Fibroblast of skin of abdomen (primary cell): Measurements from ENCODE around the gene PEX6.
"Not testable (repeated sequence)": the region's sequence is repeated elsewhere in the genome, so short reads cannot be mapped to it uniquely, and the experiment has no call there.

Source experiments
- DNase-seq: peaks from one replicate; pipeline ENCODE4 v3.0.0-alpha.2; 2013

The PEX6 gene

GRCh38 chr6:42963179-42963854 lies 15.7 kb downstream of the PEX6 start:
- DNase-seq, result no peak

DNA sequence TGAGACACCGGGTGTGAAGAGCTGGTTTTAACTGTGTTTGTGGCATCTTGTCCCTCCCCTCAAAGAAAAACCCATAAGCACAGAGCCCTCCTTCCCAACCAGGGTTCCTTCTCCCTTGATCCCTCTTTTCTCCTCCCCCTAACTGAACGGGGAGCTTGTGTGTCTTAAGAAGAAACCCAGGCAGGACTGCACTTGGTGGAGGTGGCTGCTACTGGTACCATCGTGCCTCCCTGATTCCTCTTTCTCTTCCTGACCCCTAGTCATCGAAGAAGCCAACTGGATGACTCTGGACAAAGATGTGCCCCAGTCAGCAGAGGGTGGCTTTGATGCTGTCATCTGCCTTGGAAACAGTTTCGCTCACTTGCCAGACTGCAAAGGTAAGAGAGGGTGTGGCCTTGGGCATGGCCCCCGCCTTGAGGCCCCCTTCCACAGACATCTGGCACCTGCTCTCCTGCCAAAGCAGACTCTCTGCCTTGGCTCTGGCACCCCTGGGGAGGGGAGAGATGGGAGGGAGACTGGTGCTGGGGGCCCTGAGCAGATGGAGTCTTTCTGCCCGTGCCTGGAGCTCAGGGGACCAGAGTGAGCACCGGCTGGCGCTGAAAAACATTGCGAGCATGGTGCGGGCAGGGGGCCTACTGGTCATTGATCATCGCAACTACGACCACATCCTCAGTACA lies 16.3 kb downstream of the PEX6 start:
- no peak for DNase-seq

GRCh38 chr6:42962096-42962495 lies 16.9 kb downstream of the PEX6 start:
- no peak for DNase-seq

GRCh38 chr6:42961020-42961470 lies 17.9 kb downstream of the PEX6 start:
- no peak for DNase-seq

DNA sequence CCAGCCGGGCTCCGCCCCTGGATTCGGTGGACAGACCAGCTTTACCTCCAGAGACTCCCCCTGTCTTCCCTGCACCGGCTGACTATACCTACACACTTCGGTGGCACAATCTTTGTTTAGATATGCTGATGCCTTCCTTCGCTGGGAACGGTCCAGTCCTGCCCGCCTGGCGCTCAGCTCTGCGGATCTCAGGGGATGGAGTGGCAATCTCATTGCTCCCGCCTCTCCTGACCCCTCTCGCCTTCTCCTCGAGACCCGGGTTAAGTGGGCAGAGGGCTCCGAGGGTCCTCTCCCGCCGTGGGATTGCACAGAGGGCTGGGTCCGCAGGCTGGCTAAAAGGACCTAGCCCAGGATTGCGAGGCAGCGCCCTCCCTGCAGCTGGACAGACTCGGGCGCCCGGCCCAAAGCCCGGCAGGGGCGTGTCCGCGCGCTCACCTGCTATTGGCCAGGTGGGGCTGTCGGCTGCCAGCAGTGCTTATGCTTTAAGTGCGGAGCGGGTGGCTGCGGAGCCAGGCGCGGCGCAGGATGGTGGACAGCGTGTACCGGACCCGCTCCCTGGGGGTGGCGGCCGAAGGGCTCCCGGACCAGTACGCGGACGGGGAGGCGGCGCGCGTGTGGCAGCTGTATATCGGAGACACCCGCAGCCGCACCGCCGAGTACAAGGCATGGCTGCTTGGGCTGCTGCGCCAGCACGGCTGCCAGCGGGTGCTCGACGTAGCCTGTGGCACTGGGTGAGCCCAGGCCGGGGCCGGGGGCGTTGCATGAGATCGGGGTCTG lies 18.6 kb downstream of the PEX6 start, which contains the start of gene GNMT:
TSS of gene GNMT (plus strand) at position 512 of the 777 bp plus-strand sequence. CDS start at position 526, 14 bp downstream.
- no peak for DNase-seq

DNA sequence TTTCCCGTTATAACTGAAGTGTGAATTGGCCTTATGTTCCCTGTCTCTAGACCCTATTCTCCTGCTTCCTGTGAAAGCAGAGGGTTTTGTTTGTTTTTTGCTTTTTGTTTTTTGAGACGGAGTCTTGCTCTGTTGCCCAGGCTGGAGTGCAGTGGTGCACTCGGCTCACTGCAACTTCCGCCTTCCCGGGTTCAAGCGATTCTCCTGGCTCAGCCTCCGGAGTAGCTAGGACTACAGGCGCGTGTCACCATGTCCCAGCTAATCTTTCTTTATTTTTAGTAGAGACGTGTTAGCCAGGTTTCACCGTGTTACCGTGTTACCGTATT lies 19.1 kb downstream of the PEX6 start:
- DNase-seq, result no peak

DNA sequence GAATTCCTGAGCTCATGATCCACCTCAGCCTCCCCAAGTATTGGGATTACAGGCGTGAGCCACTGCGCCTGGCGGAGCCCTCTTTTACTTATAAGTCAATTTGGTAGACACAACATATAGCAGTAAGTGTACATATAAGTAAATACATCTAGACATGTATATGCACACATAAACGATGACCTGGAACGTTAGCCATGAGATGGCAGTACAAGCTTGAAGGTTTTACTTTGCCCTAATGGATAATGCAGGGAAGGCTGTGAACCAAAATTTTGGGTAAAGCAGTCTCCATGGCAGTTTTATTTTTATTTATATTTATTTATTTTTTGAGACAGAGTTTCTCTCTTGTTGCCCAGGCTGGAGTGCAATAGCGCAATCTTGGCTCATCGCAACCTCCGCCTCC lies 20.9 kb downstream of the PEX6 start:
- no peak for DNase-seq

GRCh38 chr6:42954405-42954804 lies 24.6 kb downstream of the PEX6 start:
- not testable (repeated sequence) for DNase-seq

DNA sequence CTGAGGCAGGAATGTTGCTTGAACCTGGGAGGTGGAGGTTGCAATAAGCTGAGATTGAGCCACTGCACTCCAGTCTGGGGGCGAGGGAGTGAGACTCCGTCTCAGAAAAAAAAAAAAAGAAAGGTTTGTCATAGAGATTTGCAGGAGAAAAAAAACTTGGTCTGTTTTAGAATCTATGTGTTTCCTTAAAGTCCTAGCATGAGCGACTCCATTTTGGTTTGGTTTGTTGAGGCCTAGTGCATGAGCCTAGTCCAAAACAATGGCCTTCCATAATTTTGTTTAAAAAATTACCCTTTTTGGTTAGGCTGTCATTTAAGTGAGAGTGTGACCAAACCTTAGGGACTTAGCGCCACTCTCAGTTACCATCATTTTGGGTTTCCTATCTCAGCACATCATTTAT lies 26.6 kb downstream of the PEX6 start:
- no peak for DNase-seq

GRCh38 chr6:42947950-42948349 lies 31.0 kb downstream of the PEX6 start:
- DNase-seq, result no peak

- DNase-seq, result no peak
Observed at GRCh38 chr6:42942444-42942843, 36.5 kb downstream of the PEX6 start.

DNA sequence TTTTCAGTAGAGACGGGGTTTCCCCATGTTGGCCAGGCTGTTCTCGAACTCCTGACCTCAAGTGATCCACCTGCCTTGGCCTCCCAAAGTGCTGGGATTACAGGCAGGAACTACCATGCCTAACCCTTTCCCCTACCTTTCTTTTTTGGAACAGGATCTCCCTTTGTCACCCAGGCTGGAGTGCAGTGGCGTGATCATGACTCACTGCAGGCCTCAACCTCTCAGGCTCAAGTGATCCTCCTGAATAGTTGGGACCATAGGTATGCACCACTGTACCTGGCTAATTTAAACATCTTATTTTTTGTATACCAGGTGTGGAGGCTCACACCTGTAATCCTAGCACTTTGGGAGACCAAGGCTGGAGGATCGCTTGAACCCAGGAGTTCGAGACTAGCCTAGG lies 37.6 kb downstream of the PEX6 start:
- not testable (repeated sequence) for DNase-seq

- no peak for DNase-seq
Observed at GRCh38 chr6:42940493-42941045, 38.4 kb downstream of the PEX6 start.

- no peak for DNase-seq
Observed at GRCh38 chr6:42939810-42940167, 39.2 kb downstream of the PEX6 start.

DNA sequence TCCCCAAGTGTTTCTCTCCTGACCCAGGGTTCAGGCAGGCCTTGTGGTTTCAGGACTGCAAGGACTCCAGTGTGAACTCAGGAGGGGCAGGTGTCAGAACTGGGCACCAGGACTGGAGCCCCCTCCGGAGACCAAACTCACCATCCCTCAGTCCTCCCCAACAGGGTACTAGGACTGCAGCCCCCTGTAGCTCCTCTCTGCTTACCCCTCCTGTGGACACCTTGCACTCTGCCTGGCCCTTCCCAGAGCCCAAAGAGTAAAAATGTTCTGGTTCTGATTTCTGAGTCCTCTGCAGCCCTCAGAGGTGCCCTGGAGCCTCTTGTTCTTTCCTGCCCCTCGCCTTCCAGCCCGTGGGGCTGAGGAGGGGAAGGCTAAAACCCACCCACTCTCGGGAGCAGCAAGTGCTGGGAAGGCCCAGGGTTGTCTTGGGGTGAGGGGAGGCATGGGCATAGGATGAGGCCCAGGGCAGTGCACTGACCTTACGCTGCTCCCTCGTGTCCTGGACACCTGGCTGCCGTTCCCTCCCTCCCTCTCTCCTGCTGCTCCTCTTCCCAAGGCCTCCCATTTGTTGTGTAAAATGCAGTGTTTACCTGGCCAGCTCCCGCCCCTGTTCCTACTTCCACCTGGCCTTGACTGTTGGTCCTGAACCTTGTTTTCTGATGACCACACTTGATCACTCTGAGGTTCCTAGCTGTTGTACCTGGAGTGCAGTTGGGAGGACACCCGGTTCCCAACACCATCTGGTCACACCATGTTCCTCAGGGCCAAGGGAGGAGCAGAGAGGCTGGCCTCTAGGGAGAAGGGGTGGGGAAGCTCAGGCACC lies 39.8 kb downstream of the PEX6 start:
- no peak for DNase-seq

GRCh38 chr6:42938428-42938796 lies 40.6 kb downstream of the PEX6 start:
- no peak for DNase-seq

DNA sequence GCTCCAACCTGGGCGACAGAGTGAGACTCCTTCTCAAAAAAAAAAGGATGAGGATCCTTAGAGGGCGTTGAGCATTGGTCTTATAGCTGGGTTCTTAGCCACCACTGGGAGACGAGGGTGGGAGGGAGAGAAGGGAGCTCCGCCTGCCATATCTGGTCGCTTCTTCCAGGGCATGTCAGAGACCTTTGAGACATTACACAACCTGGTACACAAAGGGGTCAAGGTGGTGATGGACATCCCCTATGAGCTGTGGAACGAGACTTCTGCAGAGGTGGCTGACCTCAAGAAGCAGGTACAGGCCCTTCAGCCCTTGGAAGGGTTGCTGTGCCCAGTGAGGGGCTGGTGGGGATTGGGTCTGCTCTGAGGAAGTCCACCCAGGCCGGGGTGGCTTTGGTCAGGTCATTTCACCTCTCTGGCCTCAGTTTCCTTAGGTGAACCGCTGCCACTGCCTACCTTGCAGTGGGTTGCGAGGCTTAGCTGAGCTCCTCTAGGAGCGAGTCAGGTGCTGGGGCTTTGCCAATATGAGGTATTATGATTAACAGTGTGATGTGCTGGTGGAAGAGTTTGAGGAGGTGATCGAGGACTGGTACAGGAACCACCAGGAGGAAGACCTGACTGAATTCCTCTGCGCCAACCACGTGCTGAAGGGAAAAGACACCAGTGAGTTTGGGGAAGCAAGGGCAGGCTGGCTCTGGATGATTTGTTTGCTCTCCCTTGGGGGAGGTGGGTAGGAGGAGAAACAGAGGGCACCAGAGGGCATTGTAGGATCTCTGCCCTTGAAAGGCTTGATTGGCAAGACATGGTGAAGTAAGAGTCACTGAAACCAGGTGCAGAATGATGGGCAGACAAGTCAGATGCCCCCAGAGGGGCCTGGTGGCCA lies 41.2 kb downstream of the PEX6 start:
- DNase-seq, result no peak

- DNase-seq, result no peak
Observed at GRCh38 chr6:42936398-42936797, 42.6 kb downstream of the PEX6 start.

GRCh38 chr6:42935322-42935721 lies 43.7 kb downstream of the PEX6 start:
- DNase-seq, result no peak

- no peak for DNase-seq
Observed at GRCh38 chr6:42933205-42933604, 45.8 kb downstream of the PEX6 start.

DNA sequence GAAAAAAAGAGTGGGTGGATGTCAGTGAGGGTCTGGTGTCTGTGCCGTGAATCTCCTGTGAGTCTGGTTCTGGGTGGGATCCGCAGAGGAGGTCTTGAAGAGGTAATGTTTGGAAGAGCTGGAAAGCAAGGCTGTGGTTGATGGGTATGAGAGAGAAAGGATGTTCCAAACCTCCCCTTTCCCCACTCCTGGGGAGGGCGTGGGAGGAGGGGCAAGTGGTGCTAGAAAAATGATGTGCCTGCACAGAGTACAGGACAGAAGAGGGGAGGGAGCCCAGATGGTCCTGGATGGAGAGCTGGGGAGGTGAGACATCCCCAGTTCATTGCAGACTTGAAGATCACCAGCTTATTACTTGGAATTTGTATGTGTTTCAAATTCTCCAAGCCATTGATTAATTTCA lies 46.6 kb downstream of the PEX6 start:
- DNase-seq, result no peak
